Measurements from ENCODE around the gene SLC28A1.

The SLC28A1 gene

DNA sequence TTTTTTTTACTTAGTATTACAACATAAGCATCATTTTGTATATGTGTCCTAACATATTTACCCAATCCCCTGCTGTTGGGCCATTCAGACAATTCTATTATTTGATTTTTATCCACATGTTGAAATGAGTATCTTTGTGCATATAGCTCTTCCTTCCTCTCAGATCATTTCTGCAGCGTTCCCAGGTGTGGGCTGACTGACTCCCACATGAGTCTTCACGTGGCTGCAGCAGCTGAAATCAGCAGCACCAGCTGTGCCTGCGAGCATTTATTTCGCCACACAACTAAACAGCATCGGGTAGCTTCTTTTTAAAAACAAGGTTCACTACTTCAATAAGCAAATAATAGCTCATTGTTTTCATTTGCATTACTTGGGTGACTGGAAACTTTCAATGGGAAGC is 52.7 kb downstream of the SLC28A1 start:
- no peak for DNase-seq (ENCODE audit: low read depth in 2 of 3, low spot score in 2 of 3)

- DNase-seq (ENCODE audit: low read depth in 2 of 3, low spot score in 2 of 3): no peak
Measured at GRCh38 chr15:84938726-84939125, 54.3 kb downstream of the SLC28A1 start.

- no peak for DNase-seq (ENCODE audit: low read depth in 2 of 3, low spot score in 2 of 3)
Measured at GRCh38 chr15:84940399-84940798, 55.9 kb downstream of the SLC28A1 start.

DNA sequence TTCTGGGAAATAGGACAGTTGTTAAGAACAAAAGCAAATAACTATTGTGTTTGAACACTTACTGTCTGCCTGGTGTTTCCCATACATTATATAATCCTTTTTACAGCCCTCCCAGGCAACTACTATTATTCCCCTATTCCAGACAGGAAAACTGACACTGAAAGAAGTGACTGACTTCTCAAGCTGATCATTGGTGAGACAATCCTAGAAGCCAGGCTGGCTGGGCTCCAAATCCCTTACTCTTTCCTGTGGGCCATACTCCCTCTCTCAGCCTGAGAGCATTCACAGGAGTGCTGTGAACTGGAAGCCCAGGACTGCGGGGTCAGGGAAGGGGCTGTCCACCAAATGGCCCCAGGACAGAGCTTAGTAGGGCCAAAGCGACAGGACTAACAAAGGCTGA is 58.0 kb downstream of the SLC28A1 start:
- DNase-seq (ENCODE audit: low read depth in 2 of 3, low spot score in 2 of 3): no peak

- DNase-seq (ENCODE audit: low read depth in 2 of 3, low spot score in 2 of 3): no peak
Measured at GRCh38 chr15:84944311-84944710, 59.8 kb downstream of the SLC28A1 start.

GRCh38 chr15:84944861-84945260 is 60.4 kb downstream of the SLC28A1 start:
- DNase-seq (ENCODE audit: low read depth in 2 of 3, low spot score in 2 of 3): no peak

GRCh38 chr15:84946772-84947489 is 62.5 kb downstream of the SLC28A1 start:
- no peak for DNase-seq (ENCODE audit: low read depth in 2 of 3, low spot score in 2 of 3)

- DNase-seq (ENCODE audit: low read depth in 2 of 3, low spot score in 2 of 3): no peak
Measured at GRCh38 chr15:84947947-84948830, 63.7 kb downstream of the SLC28A1 start.

- no peak for DNase-seq (ENCODE audit: low read depth in 2 of 3, low spot score in 2 of 3)
Measured at GRCh38 chr15:84949043-84949442, 64.6 kb downstream of the SLC28A1 start.

DNA sequence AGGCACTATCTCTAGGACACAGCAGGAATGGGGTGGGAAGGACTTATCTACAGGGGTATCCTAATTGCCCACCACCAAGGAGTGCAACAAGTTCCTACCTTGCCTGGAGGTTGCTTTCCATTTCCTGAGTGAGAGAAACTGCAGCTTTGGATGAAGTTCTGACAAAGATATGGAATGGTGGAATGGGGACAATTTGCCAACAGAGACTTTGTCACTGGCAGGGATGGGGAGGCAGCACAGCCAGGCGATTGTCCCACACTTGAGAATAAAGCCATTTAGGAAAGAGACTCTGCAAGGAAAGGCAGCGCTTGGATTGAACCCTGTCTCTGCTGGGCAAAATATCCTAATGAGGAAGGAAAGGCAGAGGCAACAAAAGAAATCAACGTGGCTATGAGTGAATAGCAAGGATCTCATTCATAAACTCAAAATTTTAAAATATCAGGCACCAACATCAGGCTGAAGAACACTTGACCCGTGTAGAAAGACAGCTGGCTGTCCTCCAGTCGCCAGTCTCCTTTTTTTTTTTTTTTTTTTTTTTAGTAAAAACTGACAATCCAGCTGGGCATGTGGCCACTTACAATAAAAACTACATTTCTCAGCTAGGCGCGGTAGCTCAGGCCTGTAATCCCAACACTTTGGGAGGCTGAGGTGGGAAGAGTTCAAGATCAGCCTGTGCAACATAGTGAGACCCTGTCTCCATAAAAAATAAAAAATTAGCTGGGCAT is 65.5 kb downstream of the SLC28A1 start:
- DNase-seq (ENCODE audit: low read depth in 2 of 3, low spot score in 2 of 3): no peak

- DNase-seq (ENCODE audit: low read depth in 2 of 3, low spot score in 2 of 3): no peak
Measured at GRCh38 chr15:84950570-84951111, 66.2 kb downstream of the SLC28A1 start.

- DNase-seq (ENCODE audit: low read depth in 2 of 3, low spot score in 2 of 3): no peak
Measured at GRCh38 chr15:84951736-84952135, 67.3 kb downstream of the SLC28A1 start.

- no peak for DNase-seq (ENCODE audit: low read depth in 2 of 3, low spot score in 2 of 3)
Measured at GRCh38 chr15:84953136-84953535, 68.7 kb downstream of the SLC28A1 start.

DNA sequence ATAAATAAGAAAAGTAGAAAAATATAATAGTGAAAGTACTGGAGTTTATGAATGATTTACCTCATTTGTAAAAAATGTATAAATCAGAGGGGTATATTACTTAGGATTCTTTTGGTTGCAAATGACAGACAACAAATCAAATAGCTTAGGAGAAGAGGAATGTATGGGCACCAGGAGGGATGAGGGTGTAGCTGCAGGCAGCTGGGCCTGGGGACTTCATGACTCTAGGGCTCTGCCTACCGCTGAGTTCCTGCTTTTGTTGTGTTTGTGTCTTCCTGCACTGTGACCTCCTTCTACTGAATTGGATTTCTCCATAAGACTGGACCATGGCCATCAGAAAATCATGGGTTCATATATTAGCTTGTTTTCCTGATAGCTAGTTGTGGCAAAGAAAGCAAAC is 69.3 kb downstream of the SLC28A1 start:
- no peak for DNase-seq (ENCODE audit: low read depth in 2 of 3, low spot score in 2 of 3)

DNA sequence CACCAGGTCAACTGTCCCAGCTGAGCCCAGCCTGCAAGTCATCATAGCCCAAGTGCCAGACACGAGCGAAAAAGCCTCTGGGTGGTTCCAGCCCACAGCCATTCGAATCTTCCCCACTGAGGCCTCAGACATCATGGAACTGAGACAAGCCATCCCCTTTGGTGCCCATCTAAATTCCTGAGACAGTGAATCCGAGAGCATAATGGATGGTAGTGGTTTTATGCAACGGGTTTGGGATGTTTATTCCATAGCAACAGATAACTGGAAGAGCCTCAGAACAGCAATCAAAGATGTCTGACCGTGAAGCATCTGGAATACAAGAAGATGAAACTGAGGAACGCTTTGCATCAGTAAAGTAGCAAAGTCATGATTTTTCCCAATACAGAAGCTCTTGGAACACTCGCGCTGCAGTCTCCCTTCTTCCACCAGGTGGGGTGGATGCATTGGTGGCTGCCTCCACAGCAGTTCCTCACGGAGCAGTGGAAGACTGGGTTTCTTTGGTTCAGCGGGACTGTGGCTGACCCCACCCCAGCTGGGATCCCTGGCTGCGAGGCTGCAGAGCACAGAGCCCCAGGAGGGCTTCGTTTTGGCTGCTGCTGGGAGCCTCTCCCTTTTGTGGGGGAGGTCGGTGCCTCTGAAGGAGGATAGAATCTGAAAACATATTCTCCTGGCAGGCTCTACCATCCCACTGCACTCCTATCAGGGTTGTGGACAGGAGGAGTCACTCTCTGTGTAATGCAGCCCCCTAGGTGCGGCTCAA is 70.8 kb downstream of the SLC28A1 start:
- no peak for DNase-seq (ENCODE audit: low read depth in 2 of 3, low spot score in 2 of 3)

DNA sequence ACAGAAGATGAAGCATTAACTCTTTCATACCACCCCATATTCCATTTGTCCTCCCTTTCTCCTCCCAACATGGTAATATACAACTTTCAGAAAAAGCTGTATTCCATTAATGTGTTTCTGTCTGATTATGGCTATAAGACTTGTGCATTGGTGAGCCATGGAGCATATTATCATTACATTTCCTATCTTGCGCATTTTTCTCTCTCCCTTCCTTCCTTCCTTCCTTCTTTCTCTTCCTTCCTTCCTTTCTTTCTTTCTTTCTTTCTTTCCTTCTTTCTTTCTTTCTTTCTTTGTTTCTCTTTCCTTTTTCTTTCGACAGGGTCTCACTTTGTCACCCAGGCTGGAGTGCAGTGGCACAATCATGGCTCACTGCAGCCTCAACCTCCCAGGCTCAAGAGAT is 71.7 kb downstream of the SLC28A1 start:
- DNase-seq (ENCODE audit: low read depth in 2 of 3, low spot score in 2 of 3): no peak

DNA sequence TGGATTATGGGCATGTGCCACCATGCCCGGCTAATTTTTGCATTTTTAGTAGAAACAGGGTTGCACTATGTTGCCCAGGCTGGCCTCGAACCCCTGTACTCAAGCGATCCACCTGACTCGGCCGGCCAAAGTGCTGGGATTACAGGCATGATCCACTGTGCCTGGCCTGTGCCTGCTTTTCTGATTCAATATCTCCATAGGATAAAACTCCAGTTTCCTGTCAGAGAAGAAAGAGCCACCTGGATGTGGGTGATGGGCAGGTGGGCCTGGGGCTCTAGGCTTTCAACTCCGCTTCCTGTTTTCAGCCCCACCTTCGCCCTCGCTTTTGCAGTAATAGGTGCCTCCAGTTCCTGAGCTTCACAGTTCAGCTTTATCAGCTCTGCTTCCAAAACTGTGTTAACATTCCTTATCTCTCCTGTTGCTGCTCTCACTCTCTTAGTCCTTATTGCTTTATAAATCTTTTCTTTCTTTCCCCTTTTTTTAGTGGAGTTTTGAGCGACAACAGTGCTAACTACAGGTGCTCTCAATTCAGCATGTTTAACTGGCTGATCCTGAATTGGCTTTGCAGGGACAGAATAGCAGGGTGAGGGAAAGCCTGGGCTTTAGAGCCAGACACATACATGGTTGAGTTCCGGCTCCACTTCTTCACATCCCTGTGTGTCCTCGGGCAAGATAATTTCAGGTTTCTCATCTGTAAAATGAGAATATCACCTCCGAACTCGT is 76.1 kb downstream of the SLC28A1 start:
- no peak for DNase-seq (ENCODE audit: low read depth in 2 of 3, low spot score in 2 of 3)

DNA sequence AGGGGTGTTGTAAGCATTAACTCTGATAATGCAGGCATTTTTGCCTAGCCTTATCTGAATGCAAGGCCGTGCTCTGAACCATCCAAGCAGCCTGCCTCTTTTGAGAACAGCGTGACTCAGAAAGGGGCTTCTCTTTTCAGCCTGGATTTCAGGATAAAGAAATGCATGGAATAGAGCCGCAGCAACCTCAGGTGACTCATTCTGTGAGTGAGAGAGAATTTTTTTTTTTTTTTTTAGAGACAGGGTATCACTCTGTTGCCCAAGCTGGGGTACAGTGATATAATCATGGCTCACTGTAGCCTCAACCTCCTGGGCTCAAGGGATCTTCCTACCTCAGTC is 76.6 kb downstream of the SLC28A1 start:
- DNase-seq (ENCODE audit: low read depth in 2 of 3, low spot score in 2 of 3): no peak

- no peak for DNase-seq (ENCODE audit: low read depth in 2 of 3, low spot score in 2 of 3)
Measured at GRCh38 chr15:84961707-84962106, 77.2 kb downstream of the SLC28A1 start.

DNA sequence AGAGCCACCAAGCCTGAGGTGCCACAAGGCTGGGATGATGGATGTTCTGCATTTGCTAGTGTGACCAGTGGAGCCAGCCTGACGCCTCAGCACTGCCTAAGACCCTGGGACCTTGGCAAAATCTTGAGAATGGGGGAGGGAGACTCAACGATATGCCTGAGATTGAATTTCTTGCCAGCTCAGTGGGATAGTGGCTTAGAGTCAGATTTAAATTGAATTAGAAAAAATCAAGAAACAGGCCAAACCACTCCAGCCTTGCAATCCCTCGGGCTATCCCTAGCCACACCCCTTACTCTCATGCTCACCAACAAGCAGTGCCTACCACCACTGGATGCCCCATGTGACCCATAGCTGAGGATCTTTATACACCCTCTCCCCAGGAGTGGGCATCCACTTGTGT is 78.5 kb downstream of the SLC28A1 start:
- no peak for DNase-seq (ENCODE audit: low read depth in 2 of 3, low spot score in 2 of 3)
